ENCODE data around the gene EXOC2.

GRCh38 chr6:680666-681340 lies 12.1 kb downstream of the EXOC2 start:
- TF ChIP-seq, protein P1, sequence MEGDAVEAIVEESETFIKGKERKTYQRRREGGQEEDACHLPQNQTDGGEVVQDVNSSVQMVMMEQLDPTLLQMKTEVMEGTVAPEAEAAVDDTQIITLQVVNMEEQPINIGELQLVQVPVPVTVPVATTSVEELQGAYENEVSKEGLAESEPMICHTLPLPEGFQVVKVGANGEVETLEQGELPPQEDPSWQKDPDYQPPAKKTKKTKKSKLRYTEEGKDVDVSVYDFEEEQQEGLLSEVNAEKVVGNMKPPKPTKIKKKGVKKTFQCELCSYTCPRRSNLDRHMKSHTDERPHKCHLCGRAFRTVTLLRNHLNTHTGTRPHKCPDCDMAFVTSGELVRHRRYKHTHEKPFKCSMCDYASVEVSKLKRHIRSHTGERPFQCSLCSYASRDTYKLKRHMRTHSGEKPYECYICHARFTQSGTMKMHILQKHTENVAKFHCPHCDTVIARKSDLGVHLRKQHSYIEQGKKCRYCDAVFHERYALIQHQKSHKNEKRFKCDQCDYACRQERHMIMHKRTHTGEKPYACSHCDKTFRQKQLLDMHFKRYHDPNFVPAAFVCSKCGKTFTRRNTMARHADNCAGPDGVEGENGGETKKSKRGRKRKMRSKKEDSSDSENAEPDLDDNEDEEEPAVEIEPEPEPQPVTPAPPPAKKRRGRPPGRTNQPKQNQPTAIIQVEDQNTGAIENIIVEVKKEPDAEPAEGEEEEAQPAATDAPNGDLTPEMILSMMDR (IDR thresholded peaks at IDR 0.05; ENCODE audit: low read depth, low read length) = no peak
- TF ChIP-seq POLR2A (IDR thresholded peaks at IDR 0.05; ENCODE audit: extremely low read depth, insufficient read length) = no peak
- TF ChIP-seq MAX (IDR thresholded peaks at IDR 0.05; ENCODE audit: low read depth, low read length) = no peak
